Gastroesophageal sphincter (tissue), 4 donors: Measurements from ENCODE around the gene KIRREL1. TPM values are rescaled to one million over a fixed set of nuclear protein-coding genes. Genes with fewer than 3 reads are reported as not detected.

Source experiments
- ATAC-seq: fragments of 150-250 bp; one replicate; pipeline ENCODE4 v1.9.1; 2016; ENCODE audit warnings: mild to moderate bottlenecking, moderate library complexity
- H3K27ac ChIP-seq, 4 donors: fragments of 200-600 bp; sonication (generic) in 3 of 4; 1 replicate in 3 of 4; 2 replicates in 1 of 4; pipeline ENCODE4 v1.5.1; 2016 to 2019
- H3K27me3 ChIP-seq: fragments of 200-600 bp; sonication (generic); one replicate; pipeline ENCODE4 v1.5.1; 2019
- H3K36me3 ChIP-seq, 2 donors: fragments of 200-600 bp; sonication (generic); one replicate each; pipeline ENCODE4 v1.5.1; 2019; ENCODE audit warnings: control low read depth in 1 of 2
- H3K4me1 ChIP-seq, 3 donors: fragments of 200-600 bp; sonication (generic); 1 replicate in 2 of 3; 2 replicates in 1 of 3; pipeline ENCODE4 v1.5.1; 2016 to 2019; ENCODE audit warnings: control low read depth in 2 of 3
- H3K4me3 ChIP-seq, 2 donors: fragments of 200-600 bp; sonication (generic); one replicate each; pipeline ENCODE4 v1.5.1; 2019; ENCODE audit warnings: mild to moderate bottlenecking in 1 of 2, moderate library complexity in 1 of 2
- H3K9me3 ChIP-seq, 3 donors: fragments of 200-600 bp; sonication (generic); one replicate each; pipeline ENCODE4 v1.5.1; 2017 to 2019; ENCODE audit warnings: control low read depth in 2 of 3
- CTCF ChIP-seq, 4 experiments: fragments of 200-600 bp in 2 of 4; fragments of 450-650 bp in 2 of 4; sonication (generic) in 1 of 4; IDR thresholded peaks; one replicate each; pipeline ENCODE4 v1.5.1; 2017 to 2019; ENCODE audit warnings: antibody characterized with exemption in 4 of 4, mild to moderate bottlenecking in 2 of 4, moderate library complexity in 2 of 4
- EP300 ChIP-seq: sonication (generic); formaldehyde crosslinking; IDR thresholded peaks from one replicate; pipeline ENCODE4 v1.6.1; 2017; ENCODE audit warnings: antibody characterized with exemption, mild to moderate bottlenecking
- POLR2A ChIP-seq, 2 donors: fragments of 450-650 bp; IDR thresholded peaks; one replicate each; pipeline ENCODE4 v1.6.1; 2017; ENCODE audit warnings: antibody characterized with exemption in 2 of 2, mild to moderate bottlenecking in 2 of 2, moderate library complexity in 1 of 2
- POLR2AphosphoS5 ChIP-seq: sonication (generic); formaldehyde crosslinking; IDR thresholded peaks from one replicate; pipeline ENCODE4 v1.6.1; 2017; ENCODE audit warnings: antibody characterized with exemption
- WGBS, 2 donors: methylation state at CpG; one replicate each; pipeline ENCODE4 v1.1.5; 2018; ENCODE audit warnings: low coverage in 1 of 2; 5-methylcytosine and 5-hydroxymethylcytosine counted together
- total RNA-seq, 4 donors: library from RNA; depleted of rRNA; stranded (reverse); fragments of >200 nt; gene quantifications; one replicate each; pipeline ENCODE4 v1.1.0, GENCODE V29; 2016

KIRREL1 gene
- total RNA-seq, 4 donors from 2014 or later: 43.1 to 73.1 (median 48.1) TPM

GRCh38 chr1:158026651-158027050, 33.2 kb downstream of the KIRREL1 start:
- Histone ChIP-seq H3K27ac (no peak overlapping the region), H3K9me3 (no peaks in the 10 kb centered on the region), H3K27me3 (no peaks in the 10 kb centered on the region), H3K4me1 (peaks cover 13 to 64% (median 19%) of the 10 kb centered on the region in 3 donors), H3K4me3 (no peak overlapping the region), H3K36me3 (peaks cover 0 to 16% of the 10 kb centered on the region in 2 donors)
- TF ChIP-seq POLR2AphosphoS5: no peak
- no peak for TF ChIP-seq CTCF (IDR thresholded peaks at IDR 0.05)
- TF ChIP-seq POLR2A (IDR thresholded peaks at IDR 0.05): no peak
- no peak for TF ChIP-seq EP300
- WGBS, 2 donors: 60 to 67% methylated on average over 1 of the region's 1 CpG
- ATAC-seq: no peak

- H3K27ac ChIP-seq: no peak overlapping the region
Observed at GRCh38 chr1:158027508-158027907, 34.1 kb downstream of the KIRREL1 start.

GRCh38 chr1:158028969-158029368, 35.5 kb downstream of the KIRREL1 start:
- H3K4me3 ChIP-seq: no peak overlapping the region
- 25% methylated on average over 3 to 4 of the region's 4 CpGs for WGBS, 2 donors
- ATAC-seq: no peak

More at GRCh38 chr1:158027508-158027907, 34.1 kb downstream of the KIRREL1 start:
- Histone ChIP-seq H3K4me1 (peaks cover 6 to 55% (median 12%) of the 10 kb centered on the region in 3 donors), H3K36me3 (peaks cover 0 to 18% of the 10 kb centered on the region in 2 donors), H3K9me3 (no peaks in the 10 kb centered on the region), H3K4me3 (no peak overlapping the region), H3K27me3 (no peaks in the 10 kb centered on the region)
- ATAC-seq: no peak
- WGBS, 2 donors: 94% methylated on average over 2 of the region's 2 CpGs; no CpG with 5 or more reads in 1 of the 2 donors
- TF ChIP-seq POLR2A (IDR thresholded peaks at IDR 0.05) (no peak), POLR2AphosphoS5 (no peak), CTCF (IDR thresholded peaks at IDR 0.05) (no peak), EP300 (no peak)

GRCh38 chr1:158035014-158035413, 41.6 kb downstream of the KIRREL1 start:
- peak overlapping the region in 1 of 4 donors; percentile 17 for H3K27ac ChIP-seq
- peaks cover 0 to 37% (median 8%) of the 10 kb centered on the region in 3 donors for H3K4me1 ChIP-seq
- no peak overlapping the region for H3K4me3 ChIP-seq
- H3K36me3 ChIP-seq: peaks cover 0 to 14% of the 10 kb centered on the region in 2 donors
- no peaks in the 10 kb centered on the region for H3K27me3 ChIP-seq
- ATAC-seq: no peak
- TF ChIP-seq POLR2A (IDR thresholded peaks at IDR 0.05) (no peak), CTCF (IDR thresholded peaks at IDR 0.05) (no peak), POLR2AphosphoS5 (no peak), EP300 (no peak)
- 20 to 73% methylated on average over 1 to 3 of the region's 3 CpGs for WGBS, 2 donors
- H3K9me3 ChIP-seq: no peaks in the 10 kb centered on the region

More at GRCh38 chr1:158028969-158029368, 35.5 kb downstream of the KIRREL1 start:
- Histone ChIP-seq H3K36me3 (peaks cover 0 to 18% of the 10 kb centered on the region in 2 donors), H3K4me1 (peaks cover 2 to 41% (median 5%) of the 10 kb centered on the region in 3 donors), H3K9me3 (no peaks in the 10 kb centered on the region), H3K27ac (no peak overlapping the region), H3K27me3 (no peaks in the 10 kb centered on the region)
- TF ChIP-seq EP300: no peak
- no peak for TF ChIP-seq POLR2AphosphoS5
- TF ChIP-seq POLR2A (IDR thresholded peaks at IDR 0.05): no peak

- ATAC-seq: peak; percentile 39
Observed at GRCh38 chr1:158035976-158036583, 42.6 kb downstream of the KIRREL1 start.

More at GRCh38 chr1:158035976-158036583, 42.6 kb downstream of the KIRREL1 start:
- H3K36me3 ChIP-seq: peaks cover 0 to 7% of the 10 kb centered on the region in 2 donors
- H3K9me3 ChIP-seq: no peaks in the 10 kb centered on the region
- 3 to 47% methylated on average over 3 to 8 of the region's 8 CpGs for WGBS, 2 donors
- H3K4me1 ChIP-seq: peaks cover 0 to 37% (median 8%) of the 10 kb centered on the region in 3 donors
- H3K27me3 ChIP-seq: no peaks in the 10 kb centered on the region
- H3K4me3 ChIP-seq: no peak overlapping the region
- TF ChIP-seq POLR2A (IDR thresholded peaks at IDR 0.05) (no peak), POLR2AphosphoS5 (no peak), EP300 (no peak), CTCF (IDR thresholded peaks at IDR 0.05) (peak; percentile 75 to 88 (median 84))
- peak overlapping the region in 1 of 4 donors; percentile 37 for H3K27ac ChIP-seq
